HG03064 (cell line): ENCODE measurements around the gene PALLD.

ENCODE experiments used
- ATAC-seq: cut with Tn5 transposase; IDR thresholded peaks from one replicate; pipeline ENCODE4 v1.9.1; 2021; ENCODE audit warnings: low read depth; ENCODE audit not compliant: unreplicated experiment

Gene PALLD

GRCh38 chr4:168833881-168834280, 337.0 kb downstream of the PALLD start:
- ATAC-seq, result no peak

- ATAC-seq, result no peak
Observed at GRCh38 chr4:168835880-168836454, 339.1 kb downstream of the PALLD start.

GRCh38 chr4:168836490-168836889, 339.6 kb downstream of the PALLD start:
- no peak for ATAC-seq

- no peak for ATAC-seq
Observed at GRCh38 chr4:168837922-168838321, 341.1 kb downstream of the PALLD start.

GRCh38 chr4:168839758-168840391, 343.0 kb downstream of the PALLD start:
- no peak for ATAC-seq

- ATAC-seq, result no peak
Observed at GRCh38 chr4:168840392-168840763, 343.5 kb downstream of the PALLD start.

GRCh38 chr4:168841000-168841671, 344.3 kb downstream of the PALLD start:
- no peak for ATAC-seq

GRCh38 chr4:168841672-168842019, 344.8 kb downstream of the PALLD start:
- no peak for ATAC-seq

GRCh38 chr4:168842186-168842585, 345.3 kb downstream of the PALLD start:
- ATAC-seq, result no peak

GRCh38 chr4:168843635-168844034, 346.8 kb downstream of the PALLD start:
- ATAC-seq, result no peak

GRCh38 chr4:168844353-168845049, 347.6 kb downstream of the PALLD start:
- ATAC-seq, result no peak

GRCh38 chr4:168845897-168846296, 349.0 kb downstream of the PALLD start:
- ATAC-seq, result no peak

- no peak for ATAC-seq
Observed at GRCh38 chr4:168846414-168846813, 349.6 kb downstream of the PALLD start.

GRCh38 chr4:168847771-168848502, 351.1 kb downstream of the PALLD start:
- ATAC-seq, result no peak

- ATAC-seq, result no peak
Observed at GRCh38 chr4:168849030-168849675, 352.3 kb downstream of the PALLD start.

GRCh38 chr4:168849997-168850396, 353.1 kb downstream of the PALLD start:
- no peak for ATAC-seq

- ATAC-seq, result no peak
Observed at GRCh38 chr4:168852387-168852786, 355.5 kb downstream of the PALLD start.

GRCh38 chr4:168852933-168853713, 356.3 kb downstream of the PALLD start:
- peak; percentile 86 for ATAC-seq

GRCh38 chr4:168853770-168854169, 356.9 kb downstream of the PALLD start:
- no peak for ATAC-seq
